Skeletal muscle satellite cell (primary cell): ENCODE results near the gene SPACA4.
"Not testable (repeated sequence)": the region's sequence is repeated elsewhere in the genome, so short reads cannot be mapped to it uniquely, and the experiment has no call there.

Experiments used
- H3K27me3 ChIP-seq: 2 replicates; pipeline ENCODE4 v1.7.0; 2013; ENCODE audit warnings: low read length; ENCODE audit not compliant: control insufficient read depth, insufficient read depth
- H3K36me3 ChIP-seq: 2 replicates; pipeline ENCODE4 v1.7.0; 2013; ENCODE audit warnings: mild to moderate bottlenecking, control low read depth, low read length; ENCODE audit not compliant: insufficient read depth
- H3K4me1 ChIP-seq: 2 replicates; pipeline ENCODE4 v1.7.0; 2013; ENCODE audit warnings: low read length; ENCODE audit not compliant: control insufficient read depth, insufficient read depth
- H3K4me2 ChIP-seq: 2 replicates; pipeline ENCODE4 v1.7.0; 2013; ENCODE audit warnings: mild to moderate bottlenecking, low read length
- H3K4me3 ChIP-seq: 2 replicates; pipeline ENCODE4 v1.7.0; 2013; ENCODE audit warnings: low read length
- H3K9ac ChIP-seq: 2 replicates; pipeline ENCODE4 v1.7.0; 2013; ENCODE audit warnings: mild to moderate bottlenecking, low read depth, low read length, moderate library complexity
- H3K9me3 ChIP-seq: replicated peaks from 2 replicates; pipeline ENCODE4 v1.7.0; 2013; ENCODE audit warnings: mild to moderate bottlenecking, control low read depth, low read length

The SPACA4 gene

GRCh38 chr19:48632286-48632685 lies 25.7 kb downstream of the SPACA4 start:
- H3K4me1 ChIP-seq = peaks cover 55% of the 10 kb centered on the region
- H3K27me3 ChIP-seq, H3K4me2 ChIP-seq, H3K36me3 ChIP-seq, H3K9me3 ChIP-seq, H3K4me3 ChIP-seq, H3K9ac ChIP-seq: not testable (repeated sequence)

GRCh38 chr19:48632692-48633147 lies 26.2 kb downstream of the SPACA4 start:
- no peaks in the 10 kb centered on the region for H3K27me3 ChIP-seq
- H3K9ac ChIP-seq = no peak overlapping the region
- no peak overlapping the region for H3K4me2 ChIP-seq
- no peaks in the 10 kb centered on the region for H3K9me3 ChIP-seq
- H3K4me3 ChIP-seq = no peak overlapping the region
- peaks cover 59% of the 10 kb centered on the region for H3K4me1 ChIP-seq
- H3K36me3 ChIP-seq = no peaks in the 10 kb centered on the region

DNA sequence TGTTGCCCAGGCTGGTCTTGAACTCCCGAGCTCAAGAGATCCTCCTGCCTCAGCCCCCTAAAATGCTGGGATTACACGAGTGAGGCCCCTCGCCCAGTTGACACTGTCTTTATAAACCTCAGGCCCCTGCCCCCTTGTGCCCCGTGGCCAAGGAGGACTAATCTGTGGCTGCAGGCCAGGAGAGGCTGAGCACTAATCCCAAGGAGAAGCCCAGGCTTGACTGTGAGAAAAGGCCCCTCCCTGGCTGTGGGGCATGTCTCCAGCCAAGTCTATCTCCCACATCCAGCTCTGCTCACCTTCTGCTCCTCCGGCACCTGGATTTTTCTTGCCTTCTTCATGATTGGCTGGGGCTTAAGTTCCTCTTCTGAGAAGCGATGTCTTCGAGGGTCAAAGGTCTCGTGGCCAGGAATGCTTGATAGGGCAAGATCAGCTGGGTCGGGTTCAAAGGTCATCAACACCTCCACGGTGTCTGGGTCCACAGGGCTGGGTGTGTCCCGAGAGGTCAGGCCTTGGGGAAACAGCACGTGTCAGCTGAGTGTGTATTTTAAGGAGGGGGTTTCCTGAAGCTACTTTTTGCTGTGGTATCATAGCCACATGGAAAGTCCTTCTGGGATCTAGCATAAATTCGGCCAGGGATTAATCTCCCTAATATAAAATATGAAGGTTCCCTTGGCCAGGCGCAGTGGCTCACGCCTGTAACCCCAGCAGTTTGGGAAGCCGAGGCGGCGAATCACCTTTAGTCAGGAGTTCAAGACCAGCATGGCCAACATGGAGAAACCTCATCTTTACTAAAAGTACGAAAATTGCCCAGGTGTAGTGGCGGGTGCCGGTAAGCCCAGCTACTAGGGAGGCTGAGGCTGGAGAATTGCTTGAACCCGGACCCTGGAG lies 26.9 kb downstream of the SPACA4 start:
- Histone ChIP-seq H3K4me3 (peak overlapping the region; percentile 65), H3K9me3 (no peaks in the 10 kb centered on the region), H3K36me3 (no peaks in the 10 kb centered on the region), H3K27me3 (no peaks in the 10 kb centered on the region), H3K4me2 (peak overlapping the region; percentile 86), H3K9ac (peak overlapping the region; percentile 68), H3K4me1 (peaks cover 62% of the 10 kb centered on the region)

DNA sequence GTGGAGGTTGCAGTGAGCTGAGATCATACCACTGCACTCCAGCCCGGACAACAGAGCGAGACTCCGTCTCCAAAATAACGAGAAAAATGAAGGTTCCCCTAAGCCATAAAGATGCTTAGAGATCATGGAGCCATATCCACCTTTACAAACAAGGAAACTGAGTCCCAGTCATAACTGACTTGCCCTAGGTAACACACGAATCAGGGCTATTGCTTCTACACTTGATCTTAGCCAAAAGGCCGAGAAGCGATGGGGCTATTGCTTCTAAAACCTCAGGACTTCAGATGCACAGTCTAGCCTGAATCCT lies 27.4 kb downstream of the SPACA4 start:
- Histone ChIP-seq H3K9me3 (no peaks in the 10 kb centered on the region), H3K4me3 (peak overlapping the region; percentile 65), H3K36me3 (no peaks in the 10 kb centered on the region), H3K4me2 (peak overlapping the region; percentile 86), H3K9ac (peak overlapping the region; percentile 68), H3K4me1 (peaks cover 62% of the 10 kb centered on the region), H3K27me3 (no peaks in the 10 kb centered on the region)

- Histone ChIP-seq H3K9me3 (no peaks in the 10 kb centered on the region), H3K36me3 (no peaks in the 10 kb centered on the region), H3K4me3 (peak overlapping the region; percentile 65), H3K27me3 (no peaks in the 10 kb centered on the region), H3K4me2 (peak overlapping the region; percentile 86), H3K4me1 (peaks cover 62% of the 10 kb centered on the region), H3K9ac (peak overlapping the region; percentile 68)
Measured at GRCh38 chr19:48634424-48635262, 28.1 kb downstream of the SPACA4 start.

GRCh38 chr19:48635263-48635965 lies 28.9 kb downstream of the SPACA4 start:
- no peaks in the 10 kb centered on the region for H3K27me3 ChIP-seq
- H3K4me2 ChIP-seq = peak overlapping the region; percentile 86
- H3K4me3 ChIP-seq = peak overlapping the region; percentile 65
- no peaks in the 10 kb centered on the region for H3K9me3 ChIP-seq
- H3K9ac ChIP-seq = peak overlapping the region; percentile 60
- H3K36me3 ChIP-seq = no peaks in the 10 kb centered on the region
- peaks cover 54% of the 10 kb centered on the region for H3K4me1 ChIP-seq

GRCh38 chr19:48635966-48636858 lies 29.7 kb downstream of the SPACA4 start:
- Histone ChIP-seq H3K27me3 (no peaks in the 10 kb centered on the region), H3K4me1 (peaks cover 47% of the 10 kb centered on the region), H3K36me3 (no peaks in the 10 kb centered on the region), H3K9ac (peak overlapping the region; percentile 60), H3K4me3 (peak overlapping the region; percentile 68), H3K4me2 (peak overlapping the region; percentile 89), H3K9me3 (no peaks in the 10 kb centered on the region)

DNA sequence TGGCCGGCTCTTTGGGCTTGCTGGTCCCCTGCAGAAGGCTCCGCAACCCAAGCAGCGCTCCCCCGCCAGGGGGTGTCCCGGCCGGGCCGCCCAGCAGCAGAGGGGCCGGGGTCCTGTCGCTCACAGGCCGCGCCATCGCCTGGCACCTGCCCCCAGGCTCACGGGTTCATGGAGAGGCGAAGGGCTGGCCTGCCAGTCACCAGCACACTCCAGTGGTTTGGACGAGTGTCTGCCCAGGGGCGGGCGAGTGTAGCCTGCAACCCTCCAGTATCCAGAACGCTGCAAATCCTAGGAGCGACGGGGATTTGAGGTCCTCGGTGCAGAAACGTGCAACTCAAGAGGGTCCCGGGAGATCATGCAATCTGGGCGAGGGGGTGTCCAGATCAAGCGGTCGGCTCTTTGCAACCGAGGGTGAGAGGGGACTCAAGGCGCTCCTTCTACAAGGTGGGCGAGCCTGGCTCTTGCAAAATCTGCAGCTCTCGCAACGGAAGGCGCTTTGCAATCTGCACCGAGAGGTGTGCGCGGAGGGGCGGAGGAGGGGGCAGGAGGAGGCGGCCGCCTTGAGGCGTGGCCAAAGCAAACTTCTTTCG lies 30.4 kb downstream of the SPACA4 start, which contains the start of gene DBP:
Gene DBP (minus strand): TSS at position 521 of the 590 bp plus-strand sequence. CDS start 385 bp downstream, at position 136.
- peak within 1 kb of the TSS; percentile 89 for H3K4me2 ChIP-seq
- H3K9ac ChIP-seq = peak within 1 kb of the TSS; percentile 80
- H3K9me3 ChIP-seq = no peaks in the 10 kb centered on the region
- no peaks in the 10 kb centered on the region for H3K27me3 ChIP-seq
- peak within 1 kb of the TSS; percentile 68 for H3K4me3 ChIP-seq
- H3K36me3 ChIP-seq = no peaks in the 10 kb centered on the region
- peaks cover 47% of the 10 kb centered on the region for H3K4me1 ChIP-seq

GRCh38 chr19:48637449-48637947 lies 31.0 kb downstream of the SPACA4 start:
- peak overlapping the region; percentile 89 for H3K4me2 ChIP-seq
- peak overlapping the region; percentile 68 for H3K4me3 ChIP-seq
- no peaks in the 10 kb centered on the region for H3K27me3 ChIP-seq
- H3K4me1 ChIP-seq = peaks cover 46% of the 10 kb centered on the region
- H3K36me3 ChIP-seq = no peaks in the 10 kb centered on the region
- peak overlapping the region; percentile 80 for H3K9ac ChIP-seq
- H3K9me3 ChIP-seq = no peaks in the 10 kb centered on the region
